NCI-H2227 (cell line): ENCODE results near the gene SMAD6.
"Not testable (repeated sequence)": the region's sequence is repeated elsewhere in the genome, so short reads cannot be mapped to it uniquely, and the experiment has no call there.

ENCODE experiments used
- DNase-seq: peaks from one replicate; lab custom pipeline; 2025; ENCODE audit not compliant: unreplicated experiment; lab: John Stamatoyannopoulos, UW

The SMAD6 gene

GRCh38 chr15:66819084-66819483 lies 117.0 kb downstream of the SMAD6 start:
- no peak for DNase-seq

GRCh38 chr15:66820481-66821176 lies 118.6 kb downstream of the SMAD6 start:
- no peak for DNase-seq

DNA sequence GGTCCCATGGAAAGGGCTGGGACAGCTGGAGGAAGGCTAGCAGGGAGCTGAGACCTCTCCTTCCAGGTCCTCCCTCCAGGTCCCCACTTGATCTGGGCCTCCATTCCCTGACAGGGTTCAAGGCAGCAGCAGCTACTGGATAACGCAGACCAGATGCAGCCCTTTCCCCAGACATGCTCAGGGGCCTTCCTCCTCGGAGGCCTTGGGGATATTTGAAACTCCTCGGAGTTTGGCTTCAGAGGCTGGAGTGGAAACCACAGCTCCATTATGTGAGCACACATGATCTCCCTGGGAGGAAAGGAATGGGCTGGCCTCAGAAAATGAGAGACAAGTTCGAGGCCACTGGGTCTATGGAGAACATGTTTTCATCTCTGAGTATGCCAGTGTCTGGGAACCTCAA lies 119.3 kb downstream of the SMAD6 start:
- no peak for DNase-seq

DNA sequence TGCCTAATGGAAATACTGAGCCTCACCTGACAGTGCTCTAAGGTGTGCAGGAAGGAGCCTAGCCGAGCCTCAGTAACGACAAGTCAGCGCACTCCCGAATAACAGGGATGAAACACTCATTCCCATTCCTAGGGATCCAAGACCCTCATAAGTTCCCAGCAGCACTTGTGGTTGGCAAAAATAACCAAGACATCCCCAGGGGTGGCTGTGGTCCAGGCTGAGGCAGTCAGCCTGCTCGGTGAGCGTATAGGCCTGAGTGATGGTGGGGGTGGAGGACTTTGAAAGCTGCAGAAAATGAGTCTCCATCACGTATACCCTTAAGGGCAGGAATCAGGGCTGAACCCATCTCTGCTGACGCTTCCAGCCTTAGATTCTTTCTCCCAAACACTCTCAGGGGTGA lies 120.1 kb downstream of the SMAD6 start:
- DNase-seq: no peak

DNA sequence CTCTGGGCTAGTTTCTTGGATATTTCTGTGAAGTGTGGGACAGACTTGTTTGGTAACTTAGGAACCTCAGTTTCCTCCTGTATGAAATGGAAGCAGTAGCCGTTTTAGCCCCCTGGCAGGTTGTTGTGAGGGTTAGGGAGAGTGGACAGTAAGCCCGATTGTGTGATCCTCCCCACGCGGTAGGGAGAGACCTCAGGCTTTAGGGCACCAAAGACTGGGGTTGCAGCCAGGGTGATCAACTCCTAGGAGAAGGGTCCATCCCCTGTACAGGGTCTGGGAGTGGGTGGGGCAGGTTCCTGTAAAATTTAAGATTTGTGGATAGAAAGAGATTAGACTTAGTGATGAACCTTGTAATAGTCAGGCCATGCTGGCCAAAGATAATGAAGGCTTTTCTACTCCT lies 120.5 kb downstream of the SMAD6 start:
- DNase-seq: no peak

- DNase-seq: no peak
These were observed 121.6 kb downstream of the SMAD6 start for GRCh38 chr15:66823601-66824000.

GRCh38 chr15:66824424-66824823 lies 122.4 kb downstream of the SMAD6 start:
- no peak for DNase-seq

GRCh38 chr15:66825139-66825538 lies 123.1 kb downstream of the SMAD6 start:
- DNase-seq: no peak

- no peak for DNase-seq
These were observed 123.7 kb downstream of the SMAD6 start for GRCh38 chr15:66825731-66826130.

DNA sequence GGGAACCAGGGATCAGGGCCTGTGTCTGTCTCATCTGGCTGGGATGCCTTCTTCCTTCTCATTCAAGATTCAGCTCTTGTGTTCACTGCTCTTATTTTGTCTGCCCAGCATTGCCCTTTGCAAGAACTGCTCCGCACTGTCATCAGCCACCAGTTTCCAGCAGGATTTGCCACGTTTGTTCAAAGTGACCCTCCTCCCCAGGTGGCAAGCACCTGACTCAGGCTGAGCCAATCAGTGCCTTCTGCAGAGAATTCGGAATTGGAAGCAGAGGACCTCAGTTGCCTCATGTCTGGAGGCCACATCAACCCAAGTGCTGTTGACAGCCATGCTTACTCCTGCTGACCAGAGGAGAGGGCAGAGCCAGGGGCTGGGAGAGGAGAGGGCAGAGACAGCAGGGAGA lies 124.5 kb downstream of the SMAD6 start:
- no peak for DNase-seq

DNA sequence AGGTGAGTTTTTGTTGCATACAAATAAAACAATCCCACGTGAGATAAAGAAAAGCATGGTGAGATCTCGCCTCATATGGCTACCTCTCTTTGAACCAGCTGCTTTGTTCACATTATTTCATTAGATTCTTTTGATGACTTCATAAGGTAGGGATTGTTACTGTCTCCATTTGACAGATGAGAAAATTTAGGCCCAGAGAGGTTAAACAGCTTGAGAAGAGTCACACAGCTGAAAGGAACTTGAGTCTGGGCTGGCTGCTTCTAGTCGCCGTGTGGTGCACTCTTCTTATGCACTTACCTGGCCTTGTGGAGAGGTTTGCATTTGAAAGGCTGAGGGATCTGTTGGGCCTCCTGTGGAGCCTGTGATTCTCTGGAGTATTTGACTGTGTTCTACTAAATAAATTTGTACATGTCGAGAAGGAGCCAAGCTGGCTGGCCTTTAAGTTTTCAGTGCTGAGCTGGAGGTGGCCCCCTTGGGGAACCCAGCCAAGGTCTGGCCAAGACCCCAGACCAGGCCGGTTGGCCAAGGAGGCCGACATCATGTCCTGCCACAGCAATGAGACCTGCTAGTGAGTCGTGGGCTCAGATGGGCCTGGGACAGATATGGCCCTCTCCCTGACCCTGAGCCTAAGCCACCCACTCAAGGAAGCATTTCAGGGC lies 125.1 kb downstream of the SMAD6 start:
- DNase-seq: no peak

DNA sequence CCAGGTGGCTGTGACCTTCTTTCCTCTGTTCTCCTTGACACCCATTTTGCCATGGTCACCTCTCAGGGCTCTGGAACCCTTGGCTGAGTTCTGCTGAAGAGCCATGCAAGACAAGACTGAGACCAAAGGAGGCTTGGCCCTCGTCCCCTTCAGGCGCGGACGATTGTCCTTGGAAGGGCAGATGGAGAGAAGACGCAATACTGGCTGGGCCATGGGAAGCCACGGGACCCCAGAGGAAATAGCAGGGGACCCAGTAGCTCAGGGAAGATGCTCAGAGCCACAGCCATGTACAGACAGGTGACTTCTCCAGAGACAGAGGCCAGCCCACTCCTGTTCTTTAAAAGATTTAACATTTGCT lies 125.6 kb downstream of the SMAD6 start:
- DNase-seq: no peak

DNA sequence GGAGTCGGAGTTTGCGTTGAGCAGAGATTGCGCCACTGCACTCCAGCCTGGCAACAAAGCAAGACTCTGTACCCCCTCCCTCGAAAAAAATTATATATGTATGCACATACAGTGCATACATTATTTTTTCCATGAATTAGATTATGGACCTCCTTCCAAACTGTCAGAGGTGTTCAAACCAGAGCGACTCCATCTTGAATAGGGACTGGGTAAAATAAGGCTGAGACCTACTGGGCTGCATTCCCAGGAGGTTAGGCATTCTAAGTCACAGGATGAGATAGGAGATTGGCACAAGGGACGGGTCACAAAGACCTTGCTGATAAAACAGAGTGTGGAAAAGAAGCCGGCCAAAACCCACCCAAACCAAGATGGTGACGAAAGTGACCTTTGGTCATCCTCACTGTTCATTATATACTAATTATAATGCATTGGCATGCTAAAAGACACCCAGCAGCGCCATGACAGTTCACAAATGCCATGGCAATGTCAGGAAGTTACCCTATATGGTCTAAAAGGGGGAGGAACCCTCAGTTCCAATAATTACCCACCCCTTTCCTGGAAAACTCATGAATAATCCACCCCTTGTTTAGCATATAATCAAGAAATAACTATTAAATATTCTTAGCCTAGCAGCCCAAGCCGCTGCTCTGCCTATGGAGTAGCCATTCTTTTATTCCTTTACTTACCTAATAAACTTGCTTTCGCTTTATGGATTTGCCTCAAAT lies 126.9 kb downstream of the SMAD6 start:
- not testable (repeated sequence) for DNase-seq

DNA sequence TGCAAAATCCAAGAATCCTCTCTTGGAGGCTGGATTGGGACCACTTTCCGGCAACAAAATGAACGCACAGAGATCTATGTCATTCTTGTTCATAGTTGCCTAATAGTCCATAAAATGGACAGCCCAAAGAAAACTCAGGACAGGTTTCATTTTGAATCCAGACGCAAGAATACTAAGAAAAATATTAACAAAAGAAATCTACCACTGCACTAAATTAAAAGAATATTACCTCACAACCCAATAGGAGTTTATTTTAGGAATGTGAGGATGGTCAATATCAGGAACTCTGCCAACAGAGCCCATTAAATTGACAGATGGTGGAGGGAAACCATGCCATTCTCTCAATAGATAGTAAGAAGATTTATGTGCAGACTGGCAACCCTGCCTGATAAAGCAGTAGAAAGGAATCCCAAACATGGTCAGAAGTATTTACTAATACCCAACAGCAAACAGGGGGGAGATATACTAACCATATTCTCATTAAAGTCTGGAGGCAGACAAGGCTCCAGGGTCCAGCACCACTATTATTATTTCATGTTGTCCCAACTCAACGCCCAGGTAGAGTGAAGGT lies 127.6 kb downstream of the SMAD6 start:
- no peak for DNase-seq

GRCh38 chr15:66830358-66830757 lies 128.3 kb downstream of the SMAD6 start:
- DNase-seq: no peak

- DNase-seq: no peak
These were observed 128.8 kb downstream of the SMAD6 start for GRCh38 chr15:66830823-66831222.

- DNase-seq: no peak
These were observed 129.3 kb downstream of the SMAD6 start for GRCh38 chr15:66831289-66831688.

GRCh38 chr15:66831801-66832390 lies 129.9 kb downstream of the SMAD6 start:
- DNase-seq: no peak
